GM12891 (cell line): ENCODE measurements around the gene CES3.

ENCODE experiments used
- POLR2A ChIP-seq: IDR thresholded peaks from 2 replicates; pipeline ENCODE4 v1.6.1; 2011; ENCODE audit warnings: low read depth, low read length, control low read depth
- POLR2AphosphoS5 ChIP-seq: IDR thresholded peaks from 2 replicates; pipeline ENCODE4 v1.6.1; 2011; ENCODE audit warnings: low read depth, low read length, control low read depth

GRCh38 chr16:66977341-66978113, 16.5 kb downstream of the CES3 start:
- no peak for TF ChIP-seq POLR2A
- TF ChIP-seq POLR2AphosphoS5: no peak
